ENCODE data around the gene HES5.

GRCh38 chr1:2569060-2569459 lies 39.0 kb upstream of the HES5 start:
- TF ChIP-seq CTCF (IDR thresholded peaks at IDR 0.05; ENCODE audit: low read depth, low read length) (no peak), POLR2A (IDR thresholded peaks at IDR 0.05; ENCODE audit: extremely low read depth, insufficient read length) (no peak), MYC (IDR thresholded peaks at IDR 0.05; ENCODE audit: low read depth, low read length) (no peak)
- TF ChIP-seq, protein P1, sequence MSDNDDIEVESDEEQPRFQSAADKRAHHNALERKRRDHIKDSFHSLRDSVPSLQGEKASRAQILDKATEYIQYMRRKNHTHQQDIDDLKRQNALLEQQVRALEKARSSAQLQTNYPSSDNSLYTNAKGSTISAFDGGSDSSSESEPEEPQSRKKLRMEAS (IDR thresholded peaks at IDR 0.05; ENCODE audit: low read depth, low read length): no peak
